22Rv1 (cell line): ENCODE results near the gene PIP4K2C.

ENCODE experiments used
- CTCF ChIP-seq: fragments of 450-650 bp; IDR thresholded peaks from 2 replicates; pipeline ENCODE4 v1.5.1; 2017; ENCODE audit warnings: mild to moderate bottlenecking
- ZFX ChIP-seq: fragments of 450-650 bp; IDR thresholded peaks from 2 replicates; pipeline ENCODE4 v1.6.1; 2017; ENCODE audit warnings: antibody characterized with exemption, borderline replicate concordance

DNA sequence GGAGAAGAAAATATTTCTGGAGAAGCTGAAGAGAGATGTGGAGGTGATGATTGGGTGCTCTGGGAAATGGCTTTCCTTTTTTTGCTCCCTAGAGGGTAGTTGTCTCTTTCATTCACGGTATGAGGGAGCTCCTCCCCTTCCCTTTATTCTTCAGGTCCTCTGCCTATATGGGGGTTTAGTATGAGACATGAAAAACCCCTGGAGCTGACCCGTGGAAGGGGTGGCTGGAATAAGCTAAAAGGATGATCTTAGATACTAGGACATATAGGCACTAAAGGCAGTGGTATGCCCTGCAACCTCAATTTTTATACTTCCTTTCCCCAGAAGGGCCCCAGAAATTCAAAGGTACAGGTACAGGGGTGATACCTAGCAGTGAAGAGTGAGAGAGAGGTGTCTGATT lies 9.4 kb downstream of the PIP4K2C start:
- TF ChIP-seq CTCF (no peak), ZFX (no peak)
